A549 (cell line): ENCODE results near the gene PGAP1.

Experiments
- CTCF ChIP-seq: fragments of >200 bp; sonication (Bioruptor Twin); formaldehyde crosslinking; IDR thresholded peaks from 3 replicates; pipeline ENCODE4 v1.5.1; 2016
- EP300 ChIP-seq, 2 experiments: fragments of >200 bp; sonication (Bioruptor Twin); formaldehyde crosslinking; IDR thresholded peaks; 2 replicates in 1 of 2; 3 replicates in 1 of 2; pipeline ENCODE4 v1.6.1; 2016 to 2017
- JUNB ChIP-seq: fragments of >200 bp; sonication (Bioruptor Twin); formaldehyde crosslinking; IDR thresholded peaks from 2 replicates; pipeline ENCODE4 v1.6.1; 2016
- NR3C1 ChIP-seq: fragments of >200 bp; sonication (Bioruptor Twin); formaldehyde crosslinking; IDR thresholded peaks from 3 replicates; pipeline ENCODE4 v1.6.1; 2017
- POLR2A ChIP-seq: IDR thresholded peaks from 2 replicates; pipeline ENCODE4 v1.6.1; 2012; ENCODE audit warnings: mild to moderate bottlenecking, low read length
- RFX5 ChIP-seq: fragments of 450-650 bp; IDR thresholded peaks from 2 replicates; pipeline ENCODE4 v1.7.1; 2014; ENCODE audit warnings: antibody characterized with exemption, mild to moderate bottlenecking, moderate library complexity
- ZNF302 ChIP-seq: fragments of 250-450 bp; sonication (Bioruptor Pico); IDR thresholded peaks from 2 replicates; pipeline ENCODE4 v1.9.0; 2021; ENCODE audit warnings: inconsistent platforms, mild to moderate bottlenecking, moderate library complexity
- TF ChIP-seq, protein P1 (sequence below): IDR thresholded peaks from 2 replicates; pipeline ENCODE4 v1.6.1; 2012

- TF ChIP-seq, protein P1, sequence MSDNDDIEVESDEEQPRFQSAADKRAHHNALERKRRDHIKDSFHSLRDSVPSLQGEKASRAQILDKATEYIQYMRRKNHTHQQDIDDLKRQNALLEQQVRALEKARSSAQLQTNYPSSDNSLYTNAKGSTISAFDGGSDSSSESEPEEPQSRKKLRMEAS: no peak
- no peak for TF ChIP-seq CTCF
- no peak for TF ChIP-seq RFX5
- no peak for TF ChIP-seq NR3C1
- TF ChIP-seq ZNF302 (CRISPR knock-in tag): no peak
- no peak for TF ChIP-seq JUNB
- TF ChIP-seq EP300 (IDR thresholded peaks at IDR 0.05): no peak
- no peak for TF ChIP-seq POLR2A
Observed at GRCh38 chr2:196939371-196939770, 12.9 kb upstream of the PGAP1 start.
